HG02970 (cell line): ENCODE results near the gene NRP2.

ENCODE experiments used
- ATAC-seq: cut with Tn5 transposase; IDR thresholded peaks from one replicate; pipeline ENCODE4 v1.9.1; 2021; ENCODE audit warnings: mild to moderate bottlenecking, moderate library complexity, moderate number of reproducible peaks; ENCODE audit not compliant: unreplicated experiment, low FRiP score

NRP2 gene

GRCh38 chr2:205726506-205726905, 44.2 kb downstream of the NRP2 start:
- ATAC-seq = no peak

- ATAC-seq = no peak
Observed at GRCh38 chr2:205727174-205727573, 44.9 kb downstream of the NRP2 start.

GRCh38 chr2:205728366-205728765, 46.1 kb downstream of the NRP2 start:
- ATAC-seq = no peak

GRCh38 chr2:205730191-205730590, 47.9 kb downstream of the NRP2 start:
- ATAC-seq = no peak

GRCh38 chr2:205730701-205731582, 48.6 kb downstream of the NRP2 start:
- ATAC-seq = no peak

GRCh38 chr2:205731583-205731981, 49.3 kb downstream of the NRP2 start:
- ATAC-seq = no peak

GRCh38 chr2:205732314-205732713, 50.0 kb downstream of the NRP2 start:
- no peak for ATAC-seq

- no peak for ATAC-seq
Observed at GRCh38 chr2:205733082-205733481, 50.8 kb downstream of the NRP2 start.

GRCh38 chr2:205733648-205734047, 51.3 kb downstream of the NRP2 start:
- no peak for ATAC-seq

- ATAC-seq = no peak
Observed at GRCh38 chr2:205734436-205735037, 52.2 kb downstream of the NRP2 start.

- ATAC-seq = no peak
Observed at GRCh38 chr2:205738117-205738968, 56.0 kb downstream of the NRP2 start.

GRCh38 chr2:205739620-205740019, 57.3 kb downstream of the NRP2 start:
- no peak for ATAC-seq

GRCh38 chr2:205740381-205740780, 58.1 kb downstream of the NRP2 start:
- no peak for ATAC-seq

- ATAC-seq = no peak
Observed at GRCh38 chr2:205741256-205741978, 59.1 kb downstream of the NRP2 start.

- no peak for ATAC-seq
Observed at GRCh38 chr2:205743137-205743536, 60.8 kb downstream of the NRP2 start.

- ATAC-seq = no peak
Observed at GRCh38 chr2:205744074-205744591, 61.8 kb downstream of the NRP2 start.

- no peak for ATAC-seq
Observed at GRCh38 chr2:205745661-205746419, 63.5 kb downstream of the NRP2 start.

- no peak for ATAC-seq
Observed at GRCh38 chr2:205746420-205746785, 64.1 kb downstream of the NRP2 start.

- no peak for ATAC-seq
Observed at GRCh38 chr2:205747829-205748386, 65.6 kb downstream of the NRP2 start.
